HG02943 (cell line): Measurements from ENCODE around the gene DIP2A.
"Not testable (repeated sequence)": the region's sequence is repeated elsewhere in the genome, so short reads cannot be mapped to it uniquely, and the experiment has no call there.

Experiments
- ATAC-seq: cut with Tn5 transposase; IDR thresholded peaks from one replicate; pipeline ENCODE4 v1.9.1; 2021; ENCODE audit warnings: mild to moderate bottlenecking, low read depth, moderate library complexity; ENCODE audit not compliant: unreplicated experiment

Gene DIP2A

DNA sequence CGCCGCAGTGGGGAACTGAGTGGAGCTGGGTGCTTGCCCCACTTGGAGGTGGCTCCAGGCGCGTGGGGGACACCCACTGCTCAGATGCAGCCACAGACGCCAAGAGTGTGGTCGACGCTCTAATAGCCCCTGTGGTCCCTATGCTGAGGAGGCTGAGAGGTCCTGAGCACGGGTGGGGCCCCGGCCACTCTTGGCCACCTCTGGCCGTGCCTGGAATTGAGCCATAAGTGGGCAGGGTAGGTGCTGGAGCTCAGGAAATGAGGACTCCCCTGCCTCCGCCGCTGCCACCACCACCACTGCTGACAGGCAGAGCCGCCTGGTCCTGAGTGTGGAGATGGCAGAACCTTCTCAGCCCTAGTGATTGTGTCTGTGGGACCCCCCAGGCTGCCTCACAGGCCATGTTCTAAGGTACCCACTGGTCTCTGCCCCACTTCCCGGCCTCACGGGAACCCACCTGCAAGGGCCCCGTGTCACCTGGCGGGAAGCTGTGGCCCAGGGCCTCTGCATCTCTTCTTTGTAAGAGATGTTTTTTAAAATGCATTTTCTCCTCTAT lies 34.6 kb upstream of the DIP2A start:
- ATAC-seq: no peak

DNA sequence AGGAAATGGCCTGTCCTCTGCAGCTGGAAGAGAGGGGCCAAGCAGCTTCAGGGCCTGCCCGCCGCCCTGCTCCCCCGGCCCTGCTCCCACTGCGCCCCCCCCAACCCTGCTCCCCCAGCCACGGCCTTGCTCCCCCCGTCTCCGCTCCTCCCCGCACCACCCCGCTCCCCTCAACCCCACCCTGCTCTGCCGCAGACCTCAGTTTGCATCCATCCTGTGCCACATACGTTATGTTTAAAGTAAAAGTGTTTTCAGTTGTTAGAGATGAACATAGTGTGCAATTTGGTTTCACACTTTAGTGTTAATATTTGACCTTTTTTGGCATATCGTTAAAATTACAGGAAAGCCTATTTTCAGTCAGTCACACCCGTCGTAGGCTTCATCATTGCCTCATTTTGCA lies 34.1 kb upstream of the DIP2A start:
- ATAC-seq: no peak

DNA sequence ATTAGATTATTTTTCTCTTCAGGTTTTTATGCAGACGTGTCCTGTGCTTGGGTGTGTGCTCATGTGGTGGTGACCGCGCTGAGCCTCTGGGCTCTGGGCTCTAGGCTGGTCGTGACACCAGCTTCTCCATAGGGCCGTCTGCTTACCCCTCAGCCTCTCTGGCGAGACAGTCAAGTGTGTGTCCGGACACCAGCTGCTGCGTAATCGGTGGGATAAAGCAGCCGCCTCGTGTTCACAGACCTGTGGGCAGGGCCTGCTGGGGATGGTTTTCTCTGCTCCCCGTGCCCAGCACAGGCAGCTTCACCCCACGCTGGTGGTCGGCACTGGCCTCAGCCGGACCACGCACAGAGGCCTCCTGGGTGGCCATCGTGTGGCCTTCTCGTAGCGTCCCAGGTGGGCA lies 33.6 kb upstream of the DIP2A start:
- ATAC-seq: no peak

DNA sequence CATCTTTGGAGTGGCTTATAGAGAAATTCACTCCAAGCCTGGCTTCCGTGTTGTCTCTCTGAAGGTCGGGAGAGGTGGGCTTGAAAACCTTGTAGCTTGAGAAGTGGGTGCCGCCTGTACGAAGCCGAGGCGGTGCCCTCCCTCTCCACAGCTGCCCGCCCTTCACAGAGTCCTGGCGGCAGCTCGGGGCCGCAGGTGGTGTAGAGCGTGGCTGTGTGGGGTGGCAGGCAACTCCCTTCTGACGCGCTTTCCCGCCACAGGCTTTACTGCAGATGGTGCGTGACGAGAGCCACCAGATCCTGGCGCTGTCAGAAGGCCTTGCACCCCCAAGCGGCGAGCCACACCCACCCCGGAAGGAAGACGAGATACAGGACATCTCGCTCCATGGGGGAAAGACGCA lies 33.1 kb upstream of the DIP2A start:
- no peak for ATAC-seq

DNA sequence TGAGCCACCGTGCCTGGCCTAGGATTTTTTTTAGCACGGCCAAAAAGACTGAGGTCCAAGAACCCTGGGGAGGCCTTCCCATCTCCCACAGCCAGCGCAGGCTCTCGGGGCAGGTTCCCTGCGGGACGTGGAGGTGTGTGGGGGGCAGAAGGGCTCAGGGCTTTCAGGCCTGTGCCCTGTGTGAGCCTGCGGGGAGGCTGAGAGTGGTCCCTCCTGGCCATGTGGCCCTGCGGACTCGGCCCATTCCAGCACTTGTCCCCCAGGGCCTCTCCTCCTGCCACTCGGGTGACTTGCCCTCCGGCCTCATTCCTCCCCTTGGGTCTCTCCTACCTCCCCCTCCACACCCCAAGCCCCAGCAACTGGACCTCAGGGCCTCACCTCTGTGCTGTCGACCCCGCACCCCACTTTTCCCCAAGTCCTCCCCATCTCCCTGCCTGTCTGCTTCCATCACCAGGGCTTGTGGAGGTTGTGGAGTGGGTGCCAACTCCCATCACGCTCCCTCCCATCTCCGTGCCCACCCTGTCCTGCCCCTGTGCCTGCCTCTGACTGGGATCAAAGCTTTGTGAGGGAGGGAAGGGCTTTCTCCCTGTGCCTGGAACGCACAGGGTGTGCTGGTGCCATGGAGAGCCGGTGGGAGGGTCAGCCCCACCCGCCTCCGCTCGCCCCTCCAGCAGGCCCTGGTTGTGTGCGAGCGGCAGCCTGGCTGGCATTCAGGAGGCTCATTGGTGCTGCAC lies 32.2 kb upstream of the DIP2A start:
- ATAC-seq: no peak

GRCh38 chr21:46427516-46427915 lies 31.2 kb upstream of the DIP2A start:
- no peak for ATAC-seq

- ATAC-seq: no peak
These were observed 30.4 kb upstream of the DIP2A start for GRCh38 chr21:46428286-46428685.

DNA sequence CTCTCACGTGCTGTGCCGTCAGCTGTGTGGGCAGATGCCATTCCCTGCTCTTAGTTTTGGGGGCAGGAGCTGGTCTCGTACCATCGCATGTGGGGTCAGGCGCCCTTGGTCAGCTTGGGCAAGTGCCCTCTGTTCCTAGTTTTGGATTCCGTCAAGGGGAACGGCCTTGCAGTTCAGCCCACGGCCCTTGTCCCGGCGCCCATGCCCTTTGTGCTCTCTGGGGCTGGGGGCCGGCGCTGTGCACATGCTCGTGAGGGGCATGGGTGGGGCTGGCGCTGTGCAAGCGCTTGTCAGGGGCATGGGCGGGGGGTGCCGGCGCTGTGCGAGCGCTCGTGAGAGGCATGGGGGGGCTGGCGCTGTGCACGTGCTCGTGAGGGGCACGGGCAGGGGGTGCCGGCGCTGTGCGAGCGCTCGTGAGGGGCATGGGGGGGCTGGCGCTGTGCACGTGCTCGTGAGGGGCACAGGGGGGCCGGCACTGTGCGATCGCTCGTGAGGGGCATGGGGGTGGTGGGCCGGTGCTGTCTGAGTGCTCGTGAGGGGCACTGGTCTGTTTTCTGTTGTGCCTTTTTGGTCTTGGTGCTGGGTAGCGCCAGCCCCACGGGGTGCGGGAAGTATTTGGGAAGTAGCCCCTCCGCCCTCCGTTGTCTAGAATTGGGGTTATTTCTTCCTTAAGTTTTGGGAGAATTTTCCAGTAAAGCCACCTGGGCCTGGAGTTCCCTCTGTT lies 29.5 kb upstream of the DIP2A start:
- no peak for ATAC-seq

DNA sequence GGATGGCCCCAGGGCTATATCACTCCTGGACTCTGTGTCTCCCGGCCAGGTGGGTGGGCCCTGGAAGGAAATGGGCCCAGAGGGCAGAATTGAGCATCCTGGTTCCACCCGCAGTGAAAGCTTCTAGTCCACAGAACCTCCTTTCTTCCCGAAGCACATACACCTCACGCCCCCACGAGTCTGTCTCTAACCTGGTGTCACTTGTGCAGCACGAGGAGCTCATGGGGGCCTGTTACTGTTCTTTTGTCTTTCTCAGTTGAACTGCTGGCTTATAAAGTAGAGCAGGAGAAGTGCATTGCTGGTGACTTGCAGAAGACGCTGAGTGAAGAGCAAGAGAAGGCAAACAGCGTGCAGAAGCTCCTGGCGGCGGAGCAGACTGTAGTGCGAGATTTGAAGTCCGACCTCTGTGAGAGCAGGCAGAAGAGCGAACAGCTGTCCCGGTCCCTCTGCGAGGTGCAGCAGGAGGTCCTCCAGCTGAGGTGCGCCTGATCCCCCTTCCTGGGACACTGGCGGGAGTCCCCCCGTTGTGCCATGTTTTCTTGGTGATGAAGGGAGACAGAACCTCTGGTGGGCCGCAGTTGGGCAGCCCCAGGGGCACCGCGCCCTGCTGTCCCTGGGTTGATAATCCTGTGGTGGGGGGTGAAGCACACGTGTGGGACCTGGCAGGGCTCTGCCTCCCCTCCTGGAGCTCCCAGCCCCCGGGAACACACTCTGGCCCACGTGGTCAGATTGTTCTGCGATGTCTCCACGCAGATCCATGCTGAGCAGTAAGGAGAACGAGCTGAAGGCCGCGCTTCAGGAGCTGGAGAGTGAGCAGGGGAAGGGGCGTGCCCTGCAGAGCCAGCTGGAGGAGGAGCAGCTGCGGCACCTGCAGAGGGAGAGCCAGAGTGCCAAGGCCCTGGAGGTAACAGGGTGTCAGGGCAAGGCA lies 28.7 kb upstream of the DIP2A start:
- ATAC-seq: no peak

DNA sequence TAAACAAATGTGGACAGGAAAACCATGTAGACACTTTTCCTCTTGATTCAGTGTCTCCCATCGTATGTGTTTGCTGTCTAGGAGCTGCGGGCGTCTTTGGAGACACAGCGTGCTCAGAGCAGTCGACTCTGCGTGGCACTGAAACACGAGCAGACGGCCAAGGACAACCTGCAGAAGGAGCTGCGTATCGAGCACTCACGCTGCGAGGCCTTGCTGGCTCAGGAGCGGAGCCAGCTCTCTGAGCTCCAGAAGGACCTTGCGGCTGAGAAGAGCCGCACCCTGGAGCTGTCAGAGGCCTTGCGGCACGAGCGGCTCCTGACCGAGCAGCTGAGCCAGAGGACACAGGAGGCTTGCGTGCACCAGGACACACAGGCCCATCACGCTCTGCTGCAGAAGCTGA lies 27.2 kb upstream of the DIP2A start:
- no peak for ATAC-seq

- no peak for ATAC-seq
These were observed 26.7 kb upstream of the DIP2A start for GRCh38 chr21:46431884-46432488.

- ATAC-seq: not testable (repeated sequence)
These were observed 25.6 kb upstream of the DIP2A start for GRCh38 chr21:46433116-46433515.

GRCh38 chr21:46434322-46434958 lies 24.3 kb upstream of the DIP2A start:
- ATAC-seq: no peak

- ATAC-seq: no peak
These were observed 22.9 kb upstream of the DIP2A start for GRCh38 chr21:46435786-46436227.

DNA sequence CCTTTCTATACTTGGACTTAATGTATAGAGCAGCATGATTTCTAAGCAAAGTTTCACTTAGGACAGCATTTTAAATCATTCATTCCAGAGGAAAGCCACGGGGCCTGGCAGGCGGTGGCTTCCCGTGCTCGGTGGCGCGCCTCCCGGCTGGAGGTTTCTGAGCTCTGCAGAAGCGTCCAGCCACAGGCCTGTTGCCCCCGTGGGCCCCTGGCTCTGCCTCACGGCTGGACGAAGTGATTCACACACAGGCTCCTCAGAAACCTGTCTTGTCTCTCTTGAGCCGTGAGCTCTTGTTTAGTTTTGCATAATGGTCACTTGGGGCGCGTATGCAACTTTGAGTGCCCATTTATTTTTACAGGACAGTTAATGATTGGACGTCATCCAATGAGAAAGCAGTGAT lies 22.1 kb upstream of the DIP2A start:
- ATAC-seq: no peak

DNA sequence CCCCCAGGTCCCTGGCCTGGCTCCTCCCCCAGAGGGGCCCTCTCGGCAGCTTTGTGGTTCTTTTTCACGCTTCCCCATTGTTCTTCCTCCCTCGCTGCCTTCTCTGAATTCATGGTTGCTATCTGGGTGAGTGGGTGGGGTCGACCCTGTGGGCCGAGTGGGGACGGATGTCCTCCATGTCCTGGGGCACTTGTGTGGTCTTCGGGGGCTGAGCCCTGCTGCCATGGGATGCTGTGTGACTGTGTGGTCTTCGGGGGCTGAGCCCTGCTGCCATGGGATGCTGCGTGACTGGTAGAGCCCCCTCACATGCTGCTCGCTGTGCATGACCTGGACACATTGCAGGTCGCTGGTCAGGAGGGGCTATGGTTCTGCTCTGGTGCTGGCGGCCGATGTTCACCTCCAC lies 21.6 kb upstream of the DIP2A start:
- ATAC-seq: no peak

GRCh38 chr21:46437511-46437910 lies 21.2 kb upstream of the DIP2A start:
- ATAC-seq: no peak

DNA sequence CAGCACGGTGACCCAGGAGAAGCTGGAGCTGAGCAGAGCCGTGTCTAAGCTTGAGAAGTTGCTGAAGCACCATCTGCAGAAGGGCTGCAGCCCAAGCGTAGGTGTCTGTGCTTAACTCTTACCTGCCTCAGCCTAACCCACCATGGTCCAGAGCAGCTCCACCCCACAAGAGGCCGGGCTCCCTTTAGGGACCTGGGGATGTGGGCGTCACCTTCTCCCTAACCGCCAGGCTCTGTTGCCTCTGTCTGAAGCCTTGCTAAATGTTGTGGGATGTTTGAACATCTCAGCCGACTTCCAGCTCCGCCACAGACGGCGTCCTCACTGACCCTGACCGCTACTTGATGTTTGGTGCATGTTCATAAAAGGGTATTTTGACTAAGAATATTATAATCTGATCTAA lies 20.4 kb upstream of the DIP2A start:
- ATAC-seq: no peak

DNA sequence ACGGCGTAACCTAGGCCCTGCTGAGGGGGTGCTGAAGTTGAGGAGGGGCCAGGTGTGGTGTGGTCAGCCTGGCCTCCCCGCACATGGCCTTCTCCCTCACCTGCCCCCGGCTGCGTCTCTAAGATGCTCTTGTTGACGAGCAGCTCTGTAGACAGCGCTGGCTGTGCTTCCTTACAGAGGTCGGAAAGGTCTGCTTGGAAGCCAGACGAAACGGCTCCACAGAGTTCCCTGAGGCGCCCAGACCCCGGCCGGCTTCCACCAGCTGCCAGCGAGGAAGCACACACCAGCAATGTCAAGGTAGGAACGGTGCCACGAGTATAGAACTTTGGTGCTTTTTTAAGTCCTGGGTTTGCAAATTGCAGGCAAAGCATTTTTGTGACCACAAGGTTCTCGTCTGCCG lies 18.8 kb upstream of the DIP2A start:
- ATAC-seq: no peak

DNA sequence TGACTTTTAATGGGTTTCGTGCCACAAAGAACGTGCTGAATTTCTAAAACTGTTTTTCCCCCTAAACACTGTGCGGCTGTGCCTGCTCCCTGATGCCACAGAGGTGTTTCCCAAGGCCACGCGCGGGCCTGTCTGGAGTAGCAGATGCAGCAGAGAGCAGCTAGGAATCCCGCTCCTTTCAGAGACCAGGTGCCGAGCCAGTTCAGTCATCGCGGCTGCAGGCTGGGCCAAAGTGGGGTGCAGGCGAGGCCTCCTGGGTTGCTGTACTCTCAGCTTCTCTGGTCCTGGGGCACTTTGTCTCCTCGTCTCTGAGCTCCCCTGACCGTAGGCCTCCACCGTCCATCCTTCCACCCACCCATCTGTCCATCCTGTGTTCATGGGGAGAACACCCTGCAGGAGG lies 17.4 kb upstream of the DIP2A start:
- ATAC-seq: no peak
